RWPE1 (cell line): Measurements from ENCODE around the gene COL28A1.

Source experiments
- CTCF ChIA-PET: fragments of 350-600 bp; sonication (Branson Sonifier 250); formaldehyde crosslinking; extraction: SDS; loops from one replicate; lab custom pipeline; 2021; lab: Yijun Ruan, JAX
- POLR2A ChIA-PET: fragments of 400-600 bp; formaldehyde crosslinking; extraction: SDS; loops from one replicate; lab custom pipeline; 2020; ENCODE audit warnings: antibody characterized with exemption; ENCODE audit not compliant: low non-redundant PET; lab: Yijun Ruan, JAX
- DNase-seq: peaks from one replicate; pipeline ENCODE4 v3.0.0; 2012; ENCODE audit warnings: low spot score
- H3K27ac ChIP-seq: fragments of 450-650 bp; 2 replicates; pipeline ENCODE4 v1.5.1; 2017
- CTCF ChIP-seq: fragments of 450-650 bp; conservative IDR thresholded peaks from 2 replicates; pipeline ENCODE4 v1.5.1; 2017; ENCODE audit warnings: low read depth, mild to moderate bottlenecking

Gene COL28A1

GRCh38 chr7:7577888-7578287 lies 42.2 kb upstream of the COL28A1 start:
- ChIA-PET POLR2A (no interaction called here), CTCF (no interaction called here)
- H3K27ac ChIP-seq, result no peak overlapping the region
- no peak for TF ChIP-seq CTCF
- DNase-seq, result no peak

GRCh38 chr7:7576344-7576743 lies 40.7 kb upstream of the COL28A1 start:
- no peak overlapping the region for H3K27ac ChIP-seq
- DNase-seq, result no peak
- CTCF ChIA-PET, result interaction anchor here (0.6 kb wide), 1 partner anchor 152 kb away, joined by 3 read pairs; no protein-coding TSS in a partner anchor
- no peak for TF ChIP-seq CTCF
- POLR2A ChIA-PET, result no interaction called here

GRCh38 chr7:7573701-7574100 lies 38.0 kb upstream of the COL28A1 start:
- TF ChIP-seq CTCF, result no peak
- CTCF ChIA-PET, result no interaction called here
- POLR2A ChIA-PET, result no interaction called here

GRCh38 chr7:7570584-7570983 lies 34.9 kb upstream of the COL28A1 start:
- ChIA-PET POLR2A (no interaction called here), CTCF (no interaction called here)
- TF ChIP-seq CTCF, result no peak

More at GRCh38 chr7:7573701-7574100, 38.0 kb upstream of the COL28A1 start:
- H3K27ac ChIP-seq, result no peak overlapping the region
- DNase-seq, result no peak

GRCh38 chr7:7569615-7570014 lies 33.9 kb upstream of the COL28A1 start:
- CTCF ChIA-PET, result no interaction called here
- POLR2A ChIA-PET, result no interaction called here
- no peak for DNase-seq
- no peak for TF ChIP-seq CTCF
- H3K27ac ChIP-seq, result no peak overlapping the region

More at GRCh38 chr7:7570584-7570983, 34.9 kb upstream of the COL28A1 start:
- no peak overlapping the region for H3K27ac ChIP-seq
- DNase-seq, result no peak

GRCh38 chr7:7569081-7569527 lies 33.4 kb upstream of the COL28A1 start:
- CTCF ChIA-PET, result no interaction called here
- POLR2A ChIA-PET, result no interaction called here
- TF ChIP-seq CTCF, result no peak
- DNase-seq, result no peak
- H3K27ac ChIP-seq, result no peak overlapping the region
